T-cell (primary cell): ENCODE data around the gene UBE2L5. TPM values are rescaled to one million over a fixed set of nuclear protein-coding genes. Genes with fewer than 3 reads are reported as not detected.

ENCODE experiments used
- ATAC-seq, 4 experiments: fragments of 200-7000 bp in 3 of 4; fragments of 150-1000 bp in 1 of 4; cut with Tn5 transposase; replicated peaks in 1 of 4; 1 replicate in 3 of 4; 2 replicates in 1 of 4; pipeline ENCODE4 v1.10.0; 2021; ENCODE audit warnings: moderate library complexity in 3 of 4, mild to moderate bottlenecking in 2 of 4, moderate number of reproducible peaks in 1 of 4
- CTCF ChIA-PET, 2 donors: fragments of 300-600 bp; sonication (Branson Sonifier 250); formaldehyde crosslinking; loops; one replicate each; lab custom pipeline; 2022; ENCODE audit warnings: antibody characterized with exemption in 2 of 2; lab: Charles Lee
- POLR2A ChIA-PET, 2 donors: fragments of 300-600 bp; sonication (Branson Sonifier 250); formaldehyde crosslinking; loops; one replicate each; lab custom pipeline; 2022; ENCODE audit warnings: antibody characterized with exemption in 2 of 2; lab: Charles Lee
- DNase-seq, 35 experiments: peaks; one replicate each; pipeline versions ENCODE4 v3.0.0 to v3.0.0-alpha.2; 2013 to 2023
- H3K27ac ChIP-seq: one replicate; pipeline ENCODE4 v1.5.1; 2013; ENCODE audit warnings: low read length
- H3K27me3 ChIP-seq, 2 experiments: replicated peaks in 1 of 2; 1 replicate in 1 of 2; 2 replicates in 1 of 2; pipeline versions ENCODE4 v1.6.1 to v1.7.0; 2013; ENCODE audit warnings: low read length in 1 of 2, mixed read lengths in 1 of 2; ENCODE audit not compliant: control insufficient read depth in 2 of 2, insufficient read depth in 2 of 2; ENCODE audit errors: extremely low read depth in 1 of 2
- H3K36me3 ChIP-seq, 2 donors: 1 replicate in 1 of 2; 2 replicates in 1 of 2; pipeline versions ENCODE4 v1.6.1 to v1.7.0; 2013; ENCODE audit warnings: low read length in 1 of 2; ENCODE audit not compliant: control insufficient read depth in 2 of 2, insufficient read depth in 1 of 2; ENCODE audit errors: extremely low read depth in 1 of 2
- H3K4me1 ChIP-seq, 2 experiments: 1 replicate in 1 of 2; 2 replicates in 1 of 2; pipeline versions ENCODE4 v1.6.1 to v1.7.0; 2013; ENCODE audit warnings: low read length in 2 of 2, mixed read lengths in 1 of 2; ENCODE audit not compliant: insufficient read depth in 2 of 2, control insufficient read depth in 1 of 2; ENCODE audit errors: extremely low read depth in 1 of 2
- H3K4me3 ChIP-seq, 2 donors: 1 replicate in 1 of 2; 2 replicates in 1 of 2; pipeline versions ENCODE4 v1.5.1 to v1.7.0; 2013; ENCODE audit warnings: mild to moderate bottlenecking in 2 of 2, low read length in 1 of 2, moderate library complexity in 1 of 2; ENCODE audit not compliant: control insufficient read depth in 1 of 2; ENCODE audit errors: extremely low read depth in 1 of 2
- H3K9me3 ChIP-seq: 2 replicates; pipeline ENCODE4 v1.7.0; 2013
- H3K27ac Mint-ChIP-seq, 2 donors: one replicate each; pipeline ENCODE4 v1.8.0; 2020 to 2021; ENCODE audit warnings: mild to moderate bottlenecking in 2 of 2, mixed read lengths in 2 of 2
- H3K27me3 Mint-ChIP-seq, 2 donors: one replicate each; pipeline ENCODE4 v1.8.0; 2021 to 2022; ENCODE audit warnings: mixed read lengths in 2 of 2
- H3K36me3 Mint-ChIP-seq: one replicate; pipeline ENCODE4 v1.8.0; 2021; ENCODE audit warnings: mixed read lengths
- H3K4me1 Mint-ChIP-seq, 3 donors: one replicate each; pipeline ENCODE4 v1.8.0; 2020 to 2022; ENCODE audit warnings: mixed read lengths in 3 of 3, mild to moderate bottlenecking in 1 of 3
- H3K4me3 Mint-ChIP-seq, 3 donors: one replicate each; pipeline ENCODE4 v1.8.0; 2020 to 2022; ENCODE audit warnings: mild to moderate bottlenecking in 3 of 3, mixed read lengths in 3 of 3, moderate library complexity in 3 of 3
- H3K9me3 Mint-ChIP-seq, 3 donors: one replicate each; pipeline ENCODE4 v1.8.0; 2020 to 2022; ENCODE audit warnings: mixed read lengths in 3 of 3
- WGBS: methylation state at CpG from one replicate; pipeline ENCODE4 v1.1.5; 2013; ENCODE audit warnings: missing lambda C conversion rate; ENCODE audit not compliant: insufficient coverage; 5-methylcytosine and 5-hydroxymethylcytosine counted together
- total RNA-seq, 35 experiments: library from RNA in 6 of 35; stranded (reverse) in 6 of 35; fragments of 120-200 nt in 1 of 35; gene quantifications; one replicate each; pipeline versions ENCODE4 v1.2.1 to v1.2.4 and lab custom pipeline; 2013 to 2026

Gene UBE2L5
- total RNA-seq = under 1 TPM in 1 of 5 donors, not detected in 4; 0.33 TPM
- 0.13 TPM for total RNA-seq (2013)
- 0 to 0.38 (median 0.12) reads per million in 29 experiments for total RNA-seq (lab: John Stamatoyannopoulos, UW)

DNA sequence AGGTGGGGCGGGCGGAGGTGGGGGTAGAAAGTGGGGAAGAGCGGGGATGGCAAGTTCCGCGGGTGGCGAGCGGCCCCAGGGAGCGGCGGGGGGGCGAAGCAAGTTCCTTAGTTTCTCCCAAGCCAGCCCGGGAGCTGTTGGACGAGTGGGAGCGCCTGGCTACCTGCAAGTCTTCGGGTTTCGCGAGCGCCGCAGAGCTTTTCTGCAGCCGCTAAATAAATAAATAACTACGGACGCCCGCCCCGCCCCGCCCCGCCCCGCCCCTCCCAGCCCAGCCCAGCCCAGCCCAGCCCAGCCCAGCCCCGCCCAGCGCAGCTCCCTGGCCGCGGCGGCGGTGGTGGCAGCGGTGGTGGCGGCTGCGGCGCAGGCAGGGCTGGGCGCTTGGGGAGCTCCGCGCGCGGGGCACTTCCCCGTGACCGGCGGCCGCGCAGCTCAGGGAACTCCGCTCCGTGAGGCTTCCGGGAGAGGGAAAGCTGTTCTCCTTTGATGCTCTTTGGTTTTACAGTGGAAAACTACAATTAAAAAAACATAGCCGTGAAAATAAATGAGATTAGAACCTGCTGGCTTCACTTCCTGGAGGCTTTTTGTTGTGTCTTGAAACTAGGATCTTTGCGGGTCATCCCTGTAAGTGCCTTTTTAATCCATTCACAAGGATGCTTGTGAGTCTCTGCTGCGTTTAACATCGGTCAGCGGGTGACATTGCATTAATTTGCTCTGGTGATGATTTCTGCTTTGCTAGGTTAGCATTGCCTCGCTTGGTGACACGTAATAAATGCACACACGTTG is at the start of gene UBE2L5:
UBE2L5 (plus strand) TSS at position 440 of the 786 bp plus-strand sequence. CDS start 5,498 bp downstream, outside the sequence.
- Mint-ChIP-seq H3K4me1 (peaks cover 17 to 26% (median 22%) of the 10 kb centered on the region in 3 donors), H3K27me3 (no peaks in the 10 kb centered on the region), H3K4me3 (peak within 1 kb of the TSS; percentile 77 to 87 (median 84)), H3K36me3 (no peaks in the 10 kb centered on the region), H3K9me3 (no peaks in the 10 kb centered on the region), H3K27ac (peak within 1 kb of the TSS; percentile 75 to 89)
- H3K27ac ChIP-seq = no peak within 1 kb of the TSS
- H3K27me3 ChIP-seq = no peaks in the 10 kb centered on the region
- H3K4me3 ChIP-seq = peak within 1 kb of the TSS; percentile 62 to 71
- H3K9me3 ChIP-seq = no peaks in the 10 kb centered on the region
- CTCF ChIA-PET = interaction anchor here (0.6 to 1.3 kb wide), 7 partner anchors 14 to 48 kb away, joined by 3 to 8 read pairs (median 3); no protein-coding TSS in a partner anchor
- POLR2A ChIA-PET = interaction anchor here (0.5 to 0.8 kb wide), 5 partner anchors 27 to 733 kb away, joined by 3 to 6 read pairs (median 4); no protein-coding TSS in a partner anchor
- peak; percentile 88 to 93 (median 89) for ATAC-seq
- H3K4me1 ChIP-seq = peaks cover 6 to 10% of the 10 kb centered on the region in 2 experiments
- WGBS = under 1% methylated on average over 26 of the region's 57 CpGs
- no peaks in the 10 kb centered on the region for H3K36me3 ChIP-seq
- DNase-seq = peak in 33 of 35 experiments; percentile 18 to 82 (median 44)

DNA sequence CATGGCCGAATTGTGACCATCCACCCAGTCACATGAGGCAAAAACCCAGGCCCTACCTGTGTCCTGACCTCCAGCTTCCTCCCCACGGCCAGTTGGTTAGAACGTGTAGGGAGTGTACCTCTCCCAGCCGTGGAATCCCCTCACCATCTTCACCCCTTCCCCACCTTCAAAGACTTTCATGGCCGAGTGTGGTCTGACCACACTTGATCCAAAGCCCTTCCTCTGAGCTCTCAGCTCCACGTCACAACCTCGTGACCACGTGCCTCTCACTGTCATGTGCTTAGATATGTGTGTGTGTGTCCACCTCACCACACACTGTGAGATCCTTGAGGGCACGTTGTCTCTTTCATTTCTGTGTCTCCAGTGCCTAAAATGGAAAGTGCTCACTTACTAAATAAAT is 48.6 kb upstream of the UBE2L5 start:
- ATAC-seq (no peak), DNase-seq (peak in 10 of 35 experiments; percentile 13 to 64 (median 27))
- no CpG with 5 or more reads among the region's 9 CpGs for WGBS
- Histone ChIP-seq H3K4me1 (peaks cover 81 to 97% of the 10 kb centered on the region in 2 experiments), H3K27me3 (no peaks in the 10 kb centered on the region), H3K9me3 (no peaks in the 10 kb centered on the region), H3K4me3 (peak overlapping the region in 1 of 2 donors; percentile 26), H3K36me3 (peaks cover 0 to 3% of the 10 kb centered on the region in 2 donors), H3K27ac (peak overlapping the region; percentile 78)
- Mint-ChIP-seq H3K36me3 (peaks cover 13% of the 10 kb centered on the region), H3K4me3 (peak overlapping the region in 2 of 3 donors; percentile 65 to 79), H3K27ac (peak overlapping the region; percentile 97), H3K9me3 (no peaks in the 10 kb centered on the region), H3K4me1 (peaks cover 94 to 98% (median 96%) of the 10 kb centered on the region in 3 donors), H3K27me3 (no peaks in the 10 kb centered on the region)
- POLR2A ChIA-PET = interaction anchor here (0.6 to 1.3 kb wide), 3 partner anchors 32 to 225 kb away, joined by 3 to 5 read pairs (median 5); no protein-coding TSS in a partner anchor
- CTCF ChIA-PET = interaction anchor here (0.7 to 2.3 kb wide), 10 partner anchors 12 to 534 kb away, joined by 3 to 13 read pairs (median 4); partner anchors contain the start of genes KATNAL1 (in 1 of the 2) and UBE2L5 (in 1 of the 2)

DNA sequence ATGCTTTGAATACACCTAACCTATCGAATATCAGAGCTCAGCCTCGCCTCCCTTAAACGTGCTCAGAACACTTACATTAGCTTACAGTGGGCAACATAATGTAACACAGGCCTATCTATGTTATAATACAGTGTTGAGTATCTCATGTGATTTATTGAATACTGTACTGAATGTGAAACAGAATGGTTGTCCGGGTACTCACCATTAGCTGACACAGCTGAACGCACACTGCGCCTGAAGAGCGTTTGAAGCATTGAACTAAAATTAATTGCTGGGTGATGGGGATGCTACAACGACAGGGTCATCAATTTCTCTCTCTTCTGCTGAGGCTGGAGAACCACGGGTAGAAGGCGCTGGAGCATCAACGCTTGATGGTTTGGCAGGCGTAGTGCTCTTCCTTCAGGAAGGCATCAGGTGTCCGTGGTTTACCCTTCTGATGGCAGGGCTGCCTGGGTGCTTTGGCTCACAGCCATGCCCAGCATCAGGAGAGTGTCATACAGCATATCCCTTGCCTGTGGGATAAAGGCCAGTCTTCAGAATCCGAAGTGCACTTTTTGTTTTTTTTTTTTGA is 46.9 kb upstream of the UBE2L5 start:
- no peaks in the 10 kb centered on the region for H3K27me3 ChIP-seq
- H3K27ac ChIP-seq = peak overlapping the region; percentile 78
- Mint-ChIP-seq H3K9me3 (no peaks in the 10 kb centered on the region), H3K4me1 (peaks cover 94 to 97% (median 94%) of the 10 kb centered on the region in 3 donors), H3K27ac (peak overlapping the region; percentile 97), H3K36me3 (peaks cover 3% of the 10 kb centered on the region), H3K4me3 (peak overlapping the region; percentile 72 to 83 (median 79)), H3K27me3 (no peaks in the 10 kb centered on the region)
- H3K9me3 ChIP-seq = no peaks in the 10 kb centered on the region
- 21% methylated on average over 6 of the region's 14 CpGs for WGBS
- ATAC-seq (no peak), DNase-seq (peak in 1 of 35 experiments; percentile 31)
- peak overlapping the region in 1 of 2 donors; percentile 46 for H3K4me3 ChIP-seq
- POLR2A ChIA-PET = interaction anchor here (0.6 to 1.3 kb wide), 4 partner anchors 13 to 365 kb away, joined by 3 to 7 read pairs (median 4); no protein-coding TSS in a partner anchor
- peaks cover 0 to 3% of the 10 kb centered on the region in 2 donors for H3K36me3 ChIP-seq
- CTCF ChIA-PET = interaction anchor here (0.7 to 2.3 kb wide), 10 partner anchors 14 to 523 kb away, joined by 3 to 11 read pairs (median 4); partner anchors contain the start of genes KATNAL1 (in 1 of the 2) and UBE2L5 (in 1 of the 2)
- peaks cover 79 to 88% of the 10 kb centered on the region in 2 experiments for H3K4me1 ChIP-seq

DNA sequence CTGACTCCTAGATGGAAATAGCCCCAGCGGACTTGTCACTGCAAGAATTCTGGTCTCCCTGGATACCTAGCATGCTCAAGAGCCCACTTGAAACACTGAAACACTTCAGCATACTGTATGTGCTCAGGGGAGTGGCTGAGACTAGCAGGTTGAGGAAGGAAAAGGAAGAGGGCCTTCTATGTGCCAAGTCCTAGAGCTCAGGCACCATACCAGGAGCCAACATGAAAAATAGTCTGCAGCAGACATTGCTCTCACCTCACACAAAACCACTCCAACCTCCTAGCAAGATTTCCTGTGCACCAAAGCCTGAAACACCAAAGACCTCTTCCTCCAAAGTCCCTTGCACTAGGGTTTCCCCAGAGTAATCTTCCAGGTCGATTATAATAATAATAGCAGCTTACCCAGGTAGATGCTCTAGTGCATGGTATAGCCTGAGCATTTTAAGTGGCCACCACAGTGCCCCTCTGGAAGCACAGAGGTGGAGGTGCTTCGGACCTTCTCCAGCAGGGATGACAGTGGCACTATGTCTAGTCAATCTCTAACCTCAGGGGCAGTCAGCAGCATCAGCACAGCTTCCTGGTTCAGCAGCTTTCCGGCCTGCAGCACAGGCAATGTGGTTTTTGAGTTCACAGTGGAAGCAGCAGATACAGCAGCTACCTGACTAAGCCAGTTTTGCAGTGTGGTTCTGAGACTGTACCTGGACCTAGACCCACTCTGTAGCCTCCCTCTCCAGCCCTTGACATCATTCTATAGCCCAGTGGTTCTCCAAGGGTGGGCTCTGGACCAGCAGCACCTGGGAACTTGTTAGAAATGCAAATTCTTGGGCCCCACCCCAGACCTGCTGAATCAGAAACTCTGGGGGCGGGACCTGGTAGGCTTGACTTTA is 45.6 kb upstream of the UBE2L5 start:
- Histone ChIP-seq H3K4me3 (peak overlapping the region; percentile 46 to 51), H3K4me1 (peaks cover 69 to 78% of the 10 kb centered on the region in 2 experiments), H3K36me3 (no peaks in the 10 kb centered on the region), H3K9me3 (no peaks in the 10 kb centered on the region), H3K27ac (peak overlapping the region; percentile 64), H3K27me3 (no peaks in the 10 kb centered on the region)
- Mint-ChIP-seq H3K9me3 (no peaks in the 10 kb centered on the region), H3K4me3 (peak overlapping the region; percentile 72 to 83 (median 79)), H3K27ac (peak overlapping the region; percentile 97), H3K4me1 (peaks cover 91 to 92% (median 92%) of the 10 kb centered on the region in 3 donors), H3K36me3 (no peaks in the 10 kb centered on the region), H3K27me3 (no peaks in the 10 kb centered on the region)
- ChIA-PET POLR2A (interaction anchor here (0.6 to 1.6 kb wide), 5 partner anchors 9 to 45 kb away, joined by 3 to 4 read pairs (median 4); partner anchors contain the start of gene UBE2L5 (in 1 of the 2)), CTCF (interaction anchor here (0.6 to 1.7 kb wide), 8 partner anchors 12 to 566 kb away, joined by 3 to 6 read pairs (median 3); partner anchors contain the start of gene UBE2L5 (in 1 of the 2))
- DNase-seq (peak; percentile 53 to 83 (median 67)), ATAC-seq (peak; percentile 70 to 81 (median 78))
- 6% methylated on average over 4 of the region's 5 CpGs for WGBS

DNA sequence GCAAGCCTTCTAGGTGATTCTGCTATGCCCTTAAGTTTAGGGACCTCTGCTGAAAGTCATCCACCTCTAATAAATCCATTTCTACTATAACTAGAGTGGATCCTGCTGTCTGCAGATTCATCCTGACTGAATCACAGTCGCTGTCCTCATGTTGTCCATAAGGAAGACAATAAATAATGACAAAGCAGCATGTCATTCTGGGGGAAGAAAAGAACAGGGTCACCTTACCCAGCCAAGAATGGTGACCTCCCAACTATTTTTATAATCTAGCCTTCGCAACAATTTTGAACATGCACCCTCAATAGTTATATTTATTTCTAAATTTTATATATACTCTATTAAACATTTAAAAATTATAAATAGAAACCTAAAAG is 45.0 kb upstream of the UBE2L5 start:
- POLR2A ChIA-PET = interaction anchor here in 1 of 2 donors (1.1 to 1.6 kb wide), 2 partner anchors 8 to 18 kb away, joined by 3 read pairs; no protein-coding TSS in a partner anchor
- Histone ChIP-seq H3K4me1 (peaks cover 67 to 73% of the 10 kb centered on the region in 2 experiments), H3K36me3 (no peaks in the 10 kb centered on the region), H3K9me3 (no peaks in the 10 kb centered on the region), H3K27ac (peak overlapping the region; percentile 64), H3K4me3 (peak overlapping the region in 1 of 2 donors; percentile 46), H3K27me3 (no peaks in the 10 kb centered on the region)
- no CpG with 5 or more reads among the region's 2 CpGs for WGBS
- H3K27ac Mint-ChIP-seq = peak overlapping the region; percentile 97
- CTCF ChIA-PET = interaction anchor here in 1 of 2 donors (1.0 kb wide), 1 partner anchor 18 kb away, joined by 3 read pairs; no protein-coding TSS in a partner anchor
- no peaks in the 10 kb centered on the region for H3K9me3 Mint-ChIP-seq
- H3K4me1 Mint-ChIP-seq = peaks cover 86 to 90% (median 89%) of the 10 kb centered on the region in 3 donors
- peak overlapping the region in 2 of 3 donors; percentile 79 to 83 for H3K4me3 Mint-ChIP-seq
- no peak for ATAC-seq
- no peak for DNase-seq
- no peaks in the 10 kb centered on the region for H3K27me3 Mint-ChIP-seq
- H3K36me3 Mint-ChIP-seq = no peaks in the 10 kb centered on the region
